OCI-LY7 (cell line): ENCODE measurements around the gene ANO8. TPM values are rescaled to one million over a fixed set of nuclear protein-coding genes. Genes with fewer than 3 reads are reported as not detected.

Experiments used
- BruUV-seq: library from RNA; stranded (reverse); fragments of 400-500 nt; replicated peaks from 2 replicates; lab custom pipeline; 2021; lab: Mats Ljungman, UMichigan
- CTCF ChIA-PET: fragments of 300-600 bp; sonication (Branson Sonifier 250); formaldehyde crosslinking; loops from one replicate; lab custom pipeline; 2022; ENCODE audit warnings: antibody characterized with exemption; ENCODE audit not compliant: unreplicated experiment; lab: Charles Lee
- POLR2A ChIA-PET: fragments of 300-600 bp; sonication (Branson Sonifier 250); formaldehyde crosslinking; loops from one replicate; lab custom pipeline; 2022; ENCODE audit warnings: antibody characterized with exemption; lab: Charles Lee
- DNase-seq: peaks from one replicate; pipeline ENCODE4 v3.0.0-alpha.2; 2015; ENCODE audit warnings: low spot score
- H2AFZ ChIP-seq: fragments of 200-600 bp; sonication (generic), shearing (Covaris generic); 2 replicates; pipeline ENCODE4 v1.6.1; 2014; ENCODE audit warnings: mild to moderate bottlenecking, antibody characterized with exemption, low read length, moderate library complexity
- H3K27ac ChIP-seq: fragments of 200-600 bp; sonication (generic); 2 replicates; pipeline ENCODE4 v1.5.1; 2014; ENCODE audit warnings: mixed run types, low read depth, mild to moderate bottlenecking, moderate library complexity, low read length, inconsistent platforms; ENCODE audit not compliant: poor library complexity, severe bottlenecking
- H3K36me3 ChIP-seq: fragments of 200-600 bp; sonication (generic); 2 replicates; pipeline ENCODE4 v1.6.1; 2014; ENCODE audit warnings: mild to moderate bottlenecking, antibody characterized with exemption, low read length, moderate library complexity, mixed read lengths; ENCODE audit not compliant: insufficient read depth
- H3K4me1 ChIP-seq: fragments of 200-600 bp; sonication (generic); 2 replicates; pipeline ENCODE4 v1.5.1; 2014; ENCODE audit warnings: mild to moderate bottlenecking, low read length; ENCODE audit not compliant: insufficient read depth, poor library complexity, severe bottlenecking
- H3K4me2 ChIP-seq: fragments of 200-600 bp; sonication (generic); 2 replicates; pipeline ENCODE4 v1.6.1; 2014; ENCODE audit warnings: mild to moderate bottlenecking, low read length
- H3K4me3 ChIP-seq: fragments of 200-600 bp; sonication (generic); 2 replicates; pipeline ENCODE4 v1.5.1; 2014; ENCODE audit warnings: mild to moderate bottlenecking, low read depth, low read length; ENCODE audit not compliant: poor library complexity, severe bottlenecking
- H3K79me2 ChIP-seq: fragments of 200-600 bp; sonication (generic); 2 replicates; pipeline ENCODE4 v1.6.1; 2016; ENCODE audit warnings: low read depth, mild to moderate bottlenecking, low read length, moderate library complexity, mixed read lengths; ENCODE audit not compliant: insufficient read depth
- H3K9me2 ChIP-seq: fragments of 200-600 bp; sonication (generic); 2 replicates; pipeline ENCODE4 v1.6.1; 2016; ENCODE audit warnings: mild to moderate bottlenecking, low read length, mixed read lengths; ENCODE audit not compliant: insufficient read depth
- H3K9me3 ChIP-seq: fragments of 200-600 bp; sonication (generic); 2 replicates; pipeline ENCODE4 v1.6.1; 2014; ENCODE audit warnings: mild to moderate bottlenecking, mixed run types, low read length, mixed read lengths
- H4K20me1 ChIP-seq: fragments of 200-600 bp; sonication (generic); 2 replicates; pipeline ENCODE4 v1.6.1; 2014; ENCODE audit warnings: mild to moderate bottlenecking, antibody characterized with exemption, low read length, moderate library complexity, mixed read lengths; ENCODE audit not compliant: insufficient read depth
- EZH2phosphoT487 ChIP-seq: fragments of 200-600 bp; sonication (generic); IDR thresholded peaks from 2 replicates; pipeline ENCODE4 v1.6.1; 2018; ENCODE audit warnings: low read depth, borderline replicate concordance, mild to moderate bottlenecking, mixed run types, antibody characterized with exemption, low read length, moderate library complexity, mixed read lengths
- intact Hi-C: fragments of 100-400 bp; cut with micrococcal nuclease; formaldehyde crosslinking; loops from one replicate; pipeline ENCODE4 v1.10.0; 2022; ENCODE audit not compliant: unreplicated experiment
- total RNA-seq, 2 experiments: library from RNA; depleted of rRNA in 1 of 2; stranded (reverse); fragments of >200 nt in 1 of 2; shearing (Covaris generic) in 1 of 2; gene quantifications; 2 replicates each; pipeline ENCODE4 v1.2.3, GENCODE V29; 2014 to 2022
- TF ChIP-seq, protein P1 (sequence below): fragments of 200-600 bp; sonication (generic); conservative IDR thresholded peaks from 2 replicates; pipeline ENCODE4 v1.5.1; 2014; ENCODE audit warnings: mild to moderate bottlenecking, antibody characterized with exemption, low read length, moderate library complexity, mixed read lengths

Gene ANO8
- total RNA-seq, 2 experiments from 2014 or later, result 4.3 to 13.5 TPM

DNA sequence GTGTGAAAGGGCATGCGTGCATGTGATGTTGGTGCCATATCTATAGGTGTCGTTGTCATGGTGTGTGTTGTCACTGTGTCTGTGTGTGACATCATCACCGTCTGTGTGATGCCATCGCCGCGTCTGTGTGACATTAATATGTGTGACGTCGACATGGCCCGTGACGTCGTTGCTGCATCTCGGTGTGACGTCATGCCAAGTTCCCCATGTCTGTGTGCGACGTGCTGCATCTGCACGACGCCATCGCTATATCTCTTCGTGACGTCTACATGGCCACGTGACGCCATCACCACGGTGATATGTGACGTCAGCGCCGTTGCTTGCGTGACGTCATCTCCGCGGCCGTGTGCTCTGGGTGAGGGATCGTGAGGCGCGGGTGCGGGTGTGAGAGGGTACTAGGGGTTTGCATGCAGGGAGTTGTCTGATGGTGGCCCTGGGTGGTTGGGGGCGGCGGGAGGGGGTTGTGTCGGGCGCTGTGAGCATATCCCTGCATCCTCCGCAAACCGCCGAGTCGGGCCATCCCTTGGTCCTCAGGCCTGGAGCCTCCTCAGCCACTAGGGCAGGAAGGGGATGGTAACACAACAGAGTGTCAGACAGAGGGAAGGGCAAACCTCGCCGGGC, 17.3 kb upstream of the ANO8 start:
- H2AFZ ChIP-seq, result no peak overlapping the region
- intact Hi-C loops, result no loop called here
- H3K9me3 ChIP-seq, result no peaks in the 10 kb centered on the region
- ChIA-PET POLR2A (no interaction called here), CTCF (no interaction called here)
- TF ChIP-seq, protein P1, sequence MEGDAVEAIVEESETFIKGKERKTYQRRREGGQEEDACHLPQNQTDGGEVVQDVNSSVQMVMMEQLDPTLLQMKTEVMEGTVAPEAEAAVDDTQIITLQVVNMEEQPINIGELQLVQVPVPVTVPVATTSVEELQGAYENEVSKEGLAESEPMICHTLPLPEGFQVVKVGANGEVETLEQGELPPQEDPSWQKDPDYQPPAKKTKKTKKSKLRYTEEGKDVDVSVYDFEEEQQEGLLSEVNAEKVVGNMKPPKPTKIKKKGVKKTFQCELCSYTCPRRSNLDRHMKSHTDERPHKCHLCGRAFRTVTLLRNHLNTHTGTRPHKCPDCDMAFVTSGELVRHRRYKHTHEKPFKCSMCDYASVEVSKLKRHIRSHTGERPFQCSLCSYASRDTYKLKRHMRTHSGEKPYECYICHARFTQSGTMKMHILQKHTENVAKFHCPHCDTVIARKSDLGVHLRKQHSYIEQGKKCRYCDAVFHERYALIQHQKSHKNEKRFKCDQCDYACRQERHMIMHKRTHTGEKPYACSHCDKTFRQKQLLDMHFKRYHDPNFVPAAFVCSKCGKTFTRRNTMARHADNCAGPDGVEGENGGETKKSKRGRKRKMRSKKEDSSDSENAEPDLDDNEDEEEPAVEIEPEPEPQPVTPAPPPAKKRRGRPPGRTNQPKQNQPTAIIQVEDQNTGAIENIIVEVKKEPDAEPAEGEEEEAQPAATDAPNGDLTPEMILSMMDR, result no peak
- no peak for TF ChIP-seq EZH2phosphoT487
- DNase-seq, result no peak
- H3K27ac ChIP-seq, result no peak overlapping the region
- no TSS peak for BruUV-seq
- H3K9me2 ChIP-seq, result no peaks in the 10 kb centered on the region
- peaks cover 24% of the 10 kb centered on the region for H3K4me1 ChIP-seq
- H3K36me3 ChIP-seq, result no peaks in the 10 kb centered on the region
- 0 out of 2 replicates have a peak overlapping the region, but pooled peaks have one; percentile 34 for H3K4me2 ChIP-seq
- no peaks in the 10 kb centered on the region for H3K79me2 ChIP-seq
- no peak overlapping the region for H3K4me3 ChIP-seq
- H4K20me1 ChIP-seq, result no peaks in the 10 kb centered on the region

GRCh38 chr19:17348700-17349099, 14.0 kb upstream of the ANO8 start:
- Histone ChIP-seq H3K4me2 (no peak overlapping the region), H3K4me3 (no peak overlapping the region), H4K20me1 (no peaks in the 10 kb centered on the region), H3K9me3 (no peaks in the 10 kb centered on the region), H3K79me2 (no peaks in the 10 kb centered on the region), H2AFZ (no peak overlapping the region), H3K4me1 (peaks cover 31% of the 10 kb centered on the region), H3K27ac (no peak overlapping the region), H3K36me3 (peaks cover 5% of the 10 kb centered on the region; the same call in 1 of the 2 replicates), H3K9me2 (no peaks in the 10 kb centered on the region)
- TF ChIP-seq, protein P1, result no peak
- no peak for TF ChIP-seq EZH2phosphoT487
- BruUV-seq, result no TSS peak
- intact Hi-C loops, result no loop called here
- CTCF ChIA-PET, result interaction anchor here (0.5 kb wide), 1 partner anchor 1278 kb away, joined by 5 read pairs; no protein-coding TSS in a partner anchor
- POLR2A ChIA-PET, result no interaction called here
- no peak for DNase-seq

- BruUV-seq, result no TSS peak
- peaks cover 31% of the 10 kb centered on the region for H3K4me1 ChIP-seq
- H3K79me2 ChIP-seq, result no peaks in the 10 kb centered on the region
- no peaks in the 10 kb centered on the region for H3K9me3 ChIP-seq
- no peak overlapping the region for H3K4me3 ChIP-seq
- no peaks in the 10 kb centered on the region for H3K9me2 ChIP-seq
- peaks cover 12% of the 10 kb centered on the region; the same call in 1 of the 2 replicates for H3K36me3 ChIP-seq
- POLR2A ChIA-PET, result no interaction called here
- no peak for DNase-seq
- TF ChIP-seq, protein P1, result no peak
- TF ChIP-seq EZH2phosphoT487, result no peak
- no peak overlapping the region for H3K4me2 ChIP-seq
- intact Hi-C loops, result loop anchor here (2.0 kb wide), 1 partner anchor 119 kb away; no protein-coding TSS in a partner anchor
- H2AFZ ChIP-seq, result no peak overlapping the region
- no peak overlapping the region for H3K27ac ChIP-seq
- CTCF ChIA-PET, result no interaction called here
- H4K20me1 ChIP-seq, result no peaks in the 10 kb centered on the region
Observed at GRCh38 chr19:17347877-17348276, 13.2 kb upstream of the ANO8 start.
